NOMO-1 (cell line): ENCODE measurements around the gene RAPGEF5.

Experiments
- DNase-seq, 2 experiments: peaks; one replicate each; lab custom pipeline; 2025; ENCODE audit not compliant: unreplicated experiment in 2 of 2; lab: John Stamatoyannopoulos, UW

Gene RAPGEF5

DNA sequence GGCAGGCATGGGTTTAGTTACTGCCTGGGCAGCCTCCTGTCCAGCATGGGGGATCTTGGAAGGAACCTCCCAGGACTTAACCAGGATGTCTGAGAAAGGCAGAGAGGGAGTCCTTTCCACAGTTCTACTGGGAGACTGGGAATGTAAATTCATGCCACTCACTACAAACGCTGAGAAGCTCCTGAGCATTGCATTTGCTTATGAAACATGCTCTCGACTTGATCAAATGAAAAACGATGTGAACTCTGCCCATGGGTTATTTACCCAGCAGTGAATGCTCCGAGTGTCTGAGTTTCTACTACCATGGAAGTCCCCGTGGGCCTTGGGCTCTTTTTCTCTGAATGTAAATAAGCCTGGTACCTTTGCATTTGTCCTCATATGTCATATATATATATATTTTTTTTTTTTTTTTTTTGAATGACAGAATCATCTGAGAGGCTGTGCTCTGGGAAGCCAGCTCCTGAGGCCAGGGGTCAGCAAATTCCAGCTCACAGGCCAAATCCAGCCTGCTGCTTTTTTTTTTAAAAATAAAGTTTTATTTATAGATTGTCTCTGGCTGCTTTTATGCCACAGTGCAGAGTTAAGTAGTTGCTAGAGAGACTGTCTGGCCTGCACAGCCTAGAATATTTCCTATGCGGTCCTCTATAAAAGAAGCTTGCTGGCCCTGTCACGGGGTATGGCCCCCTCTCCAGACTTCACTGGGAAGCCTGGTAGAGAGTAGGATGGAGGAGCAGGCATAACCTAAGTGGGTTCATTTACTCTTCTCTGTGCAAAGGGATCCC lies 21.4 kb upstream of the RAPGEF5 start:
- no peak for DNase-seq

DNA sequence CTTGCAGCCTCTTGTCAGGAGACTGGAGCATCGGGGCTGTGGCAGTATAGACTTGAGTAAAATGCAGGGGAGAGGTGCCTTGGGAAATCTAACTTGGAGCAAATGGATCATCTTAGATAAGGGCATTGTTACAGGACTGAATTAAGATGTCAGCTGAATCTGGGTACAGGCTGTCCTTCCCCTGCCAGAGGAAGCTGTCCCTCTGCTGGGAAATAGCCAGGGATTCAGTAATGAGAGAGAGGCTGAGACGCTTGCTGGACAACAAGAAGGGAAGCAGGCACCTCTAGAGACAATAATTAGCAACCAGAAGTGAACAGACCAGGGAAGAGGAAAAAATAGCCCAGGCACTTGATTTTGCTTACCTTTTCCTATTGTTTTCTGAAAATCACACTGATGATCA lies 20.7 kb upstream of the RAPGEF5 start:
- DNase-seq = no peak

DNA sequence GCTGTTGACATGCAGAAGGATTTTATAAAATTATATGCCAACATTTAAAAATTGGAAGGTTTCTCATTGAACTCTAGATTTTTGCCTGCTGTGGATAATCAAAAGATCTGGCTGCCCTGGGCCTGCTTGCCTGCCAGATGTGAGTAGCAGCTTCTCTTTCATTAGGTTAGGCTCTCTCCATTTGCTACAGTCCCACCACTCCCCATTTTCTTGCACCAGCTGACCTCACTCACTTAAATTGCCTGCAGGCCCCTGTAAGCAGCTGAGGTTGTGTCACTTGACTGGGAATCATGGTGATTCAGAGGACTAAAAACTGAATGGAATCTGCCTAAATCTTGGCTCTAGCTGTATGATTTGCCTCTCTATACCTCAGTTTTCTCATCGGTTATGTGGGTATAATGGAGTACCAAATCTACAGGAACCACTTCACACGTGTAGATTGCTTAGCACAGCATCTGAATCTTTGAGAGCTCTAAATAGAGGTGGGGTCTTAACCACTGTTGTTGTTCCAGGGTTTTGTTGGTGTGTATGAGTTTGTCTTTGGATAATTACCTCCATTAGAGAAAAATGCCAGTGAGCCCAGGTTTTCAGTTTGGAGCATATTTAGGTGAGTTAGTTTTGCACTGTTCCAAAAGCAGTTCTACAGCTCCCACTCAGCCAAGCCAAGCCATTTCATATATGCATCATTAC lies 18.6 kb upstream of the RAPGEF5 start:
- no peak for DNase-seq

DNA sequence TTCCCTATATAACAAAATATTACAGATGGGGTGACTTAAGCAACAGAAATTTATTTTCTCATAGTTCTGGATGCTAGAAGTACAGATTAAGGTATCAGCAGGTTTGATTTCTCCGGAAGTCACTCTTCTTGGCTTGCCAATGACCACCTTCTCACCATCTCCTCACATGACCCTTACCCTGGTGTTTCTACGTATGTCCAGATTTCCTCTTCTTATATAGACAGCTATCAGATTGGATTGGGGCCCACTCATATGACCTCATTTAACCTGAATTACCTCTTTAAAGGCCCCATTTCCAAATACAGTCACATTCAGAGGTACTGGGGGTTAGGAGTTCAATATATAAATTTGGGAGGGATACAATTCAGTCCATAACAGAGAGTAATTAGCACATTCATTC lies 17.0 kb upstream of the RAPGEF5 start:
- no peak for DNase-seq

DNA sequence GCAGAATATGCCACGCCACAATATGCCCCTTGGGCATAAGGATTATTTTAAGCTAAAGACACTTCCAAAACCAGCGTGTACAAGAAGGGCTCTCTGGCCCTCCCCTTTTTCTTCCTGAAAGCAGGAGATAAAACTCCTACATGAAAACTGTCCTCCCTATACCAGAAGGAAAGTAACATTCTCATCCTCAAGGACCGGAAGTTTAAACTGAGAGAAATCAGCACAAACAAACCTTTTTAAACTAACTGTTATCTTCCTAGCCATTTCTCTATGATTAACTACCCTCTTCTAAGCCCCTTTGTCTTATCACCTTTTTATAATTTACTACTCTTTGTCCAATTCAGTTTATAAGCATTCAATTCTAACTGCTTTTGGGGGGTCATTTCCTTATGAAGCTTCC lies 16.4 kb upstream of the RAPGEF5 start:
- DNase-seq = no peak

DNA sequence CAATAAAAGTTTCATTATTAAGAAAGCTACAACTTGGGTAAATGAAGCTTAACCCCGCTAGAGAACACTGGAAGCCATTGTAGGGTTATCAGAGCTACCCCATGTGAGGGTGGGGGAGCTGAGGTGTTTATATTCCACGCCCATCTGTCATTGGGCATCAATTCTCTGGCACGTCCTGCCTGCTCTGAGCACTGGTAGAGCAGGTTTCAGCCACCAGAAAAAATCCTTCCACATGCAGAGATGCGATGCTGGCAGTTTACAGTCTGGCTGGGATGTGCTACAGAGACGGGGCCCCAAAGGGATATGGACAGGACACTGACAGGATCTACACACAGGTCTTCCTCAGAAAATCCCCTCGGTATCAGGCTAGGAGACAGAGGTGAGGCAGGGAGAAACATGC lies 15.9 kb upstream of the RAPGEF5 start:
- no peak for DNase-seq

DNA sequence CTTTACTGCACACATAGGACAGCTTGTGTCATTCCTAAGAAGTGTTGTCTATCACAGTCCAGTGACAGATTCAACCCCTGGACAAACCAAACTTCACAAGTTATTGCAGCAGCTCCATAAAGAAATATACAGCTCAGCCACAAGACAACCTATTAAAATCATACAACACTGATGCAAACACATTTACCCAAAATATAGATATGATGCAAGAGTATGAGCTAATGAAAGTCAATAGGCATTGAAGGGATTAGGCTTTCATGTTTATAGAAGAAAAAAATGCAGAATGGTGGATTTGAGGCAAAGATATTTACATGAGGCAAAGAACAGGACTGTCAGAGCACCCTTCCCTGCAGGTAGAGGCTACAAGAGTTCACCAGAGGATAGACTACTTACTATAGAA lies 14.9 kb upstream of the RAPGEF5 start:
- DNase-seq = no peak

DNA sequence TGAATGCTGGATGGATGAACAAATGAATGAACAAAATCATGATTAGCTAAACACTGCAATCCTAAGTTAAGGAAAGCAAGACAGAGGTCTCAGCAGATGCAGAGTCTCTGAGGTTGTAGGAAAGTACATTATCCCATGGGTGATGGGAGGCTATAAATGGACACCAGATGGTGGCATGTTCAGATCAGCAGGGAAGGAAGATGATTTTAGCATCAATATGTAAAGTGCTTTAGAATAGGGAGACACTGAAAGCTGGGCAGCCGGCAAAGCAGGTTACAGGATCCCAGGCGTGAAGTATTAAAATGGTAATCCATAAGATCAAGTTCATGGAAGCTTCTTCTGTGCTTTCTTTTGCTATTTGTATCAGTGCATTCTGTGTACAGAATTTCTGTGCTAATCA lies 7.9 kb upstream of the RAPGEF5 start:
- no peak for DNase-seq

DNA sequence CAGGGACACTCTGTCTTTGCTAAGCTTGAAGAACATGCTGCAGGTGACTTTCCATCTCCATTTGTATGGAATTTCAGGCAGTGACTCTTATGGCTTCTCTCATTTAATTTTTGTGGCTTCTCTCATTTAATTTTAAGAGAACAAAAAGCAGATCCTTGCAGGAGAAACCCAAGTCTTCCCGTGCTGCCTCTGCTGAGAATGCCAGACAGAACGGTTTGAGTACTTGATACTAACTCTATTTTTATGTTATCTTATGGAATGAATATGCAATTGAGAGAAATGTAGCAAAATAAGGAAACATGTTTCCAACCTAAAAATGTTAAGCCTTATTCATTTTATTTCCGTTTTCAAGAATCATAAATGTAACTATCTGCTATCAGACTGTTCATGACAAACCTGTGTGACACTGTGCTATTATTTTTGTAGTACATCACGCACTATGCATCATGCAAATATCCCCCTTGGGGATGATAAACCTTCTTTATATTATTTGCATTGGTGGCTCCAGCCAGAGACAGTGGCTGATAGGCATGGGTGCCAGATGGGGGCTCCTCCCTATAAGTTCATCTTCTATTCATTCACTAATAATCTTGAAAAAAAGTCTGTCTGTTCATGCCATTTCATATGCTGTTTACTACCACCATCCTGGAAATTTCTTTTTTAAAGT lies 6.9 kb upstream of the RAPGEF5 start:
- DNase-seq = no peak

DNA sequence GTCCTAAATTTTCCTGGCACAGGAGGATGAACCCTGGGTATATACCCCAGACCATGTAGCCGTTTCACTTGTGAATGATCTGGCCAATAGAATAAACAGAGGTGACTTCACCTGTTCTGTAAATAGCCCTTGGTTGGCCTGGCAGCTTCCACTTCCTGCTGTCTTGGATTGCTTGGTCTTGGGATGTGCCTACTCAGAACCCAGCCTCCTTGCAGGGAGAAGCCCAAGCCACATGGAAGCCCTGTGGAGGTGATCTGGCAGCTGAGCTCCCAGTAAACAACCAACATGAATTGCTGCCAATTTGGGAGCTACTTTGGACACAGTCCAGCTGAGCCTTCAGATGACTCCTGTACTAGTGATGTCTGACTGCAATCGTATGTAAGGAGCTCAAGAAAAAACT lies 4.8 kb upstream of the RAPGEF5 start:
- no peak for DNase-seq

DNA sequence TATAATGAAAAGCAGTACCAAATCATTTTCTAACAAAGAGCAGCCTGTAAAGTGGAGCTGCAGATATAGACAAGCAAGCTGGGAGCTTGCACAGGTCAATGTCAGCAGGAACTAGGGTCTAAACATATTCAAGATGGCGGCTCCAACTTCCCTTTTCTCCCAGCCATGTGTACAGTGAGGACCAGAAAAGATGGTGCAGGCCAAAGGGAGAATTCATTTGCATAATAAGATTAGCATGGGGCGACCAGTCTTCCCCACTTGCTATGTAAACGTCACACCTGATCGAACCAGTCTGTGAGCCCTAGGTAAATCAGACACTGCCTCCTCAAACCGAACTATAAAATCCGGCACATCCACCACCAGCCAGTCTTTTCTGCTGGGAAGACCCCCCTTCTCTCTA lies 4.4 kb upstream of the RAPGEF5 start:
- no peak for DNase-seq

DNA sequence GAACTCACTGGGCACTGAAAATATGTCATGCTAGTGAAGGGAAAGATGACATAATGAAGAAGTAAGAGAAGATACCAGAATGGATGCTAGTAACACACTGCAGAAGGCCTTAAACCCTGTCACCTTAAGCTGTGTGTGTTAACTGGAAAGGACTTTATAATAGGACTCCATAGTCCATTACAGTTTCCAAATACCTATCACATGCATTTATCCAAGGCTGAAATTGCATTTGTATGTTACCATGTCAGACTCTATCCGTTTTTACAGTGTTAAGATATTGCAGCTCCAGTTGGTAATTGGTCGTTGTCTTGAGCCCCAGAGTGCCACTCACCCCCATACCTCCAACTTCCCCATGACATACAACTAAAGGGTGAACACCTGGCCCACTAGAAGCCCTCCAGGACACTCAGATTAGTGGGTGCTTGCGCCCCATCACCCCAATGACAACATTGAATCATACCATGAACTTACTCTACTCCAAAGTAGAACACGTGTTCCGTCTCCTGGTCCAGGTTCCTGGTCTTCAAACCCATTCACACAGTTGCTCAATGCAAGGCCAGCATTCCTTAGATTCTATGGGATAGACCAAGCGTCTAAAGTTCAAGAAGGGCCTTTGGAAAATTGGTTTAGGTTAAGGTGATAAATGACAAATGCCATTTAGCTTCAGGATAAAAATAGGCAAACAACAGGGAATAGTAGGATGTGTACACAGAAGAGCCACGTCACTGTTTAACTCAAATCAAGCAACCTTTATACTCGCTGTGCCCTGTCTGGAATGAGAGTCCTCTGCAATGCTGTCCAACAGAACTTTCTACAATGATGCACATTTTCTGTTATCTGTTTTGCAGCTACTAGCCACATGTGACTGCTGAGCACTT lies 2.1 kb upstream of the RAPGEF5 start:
- no peak for DNase-seq

DNA sequence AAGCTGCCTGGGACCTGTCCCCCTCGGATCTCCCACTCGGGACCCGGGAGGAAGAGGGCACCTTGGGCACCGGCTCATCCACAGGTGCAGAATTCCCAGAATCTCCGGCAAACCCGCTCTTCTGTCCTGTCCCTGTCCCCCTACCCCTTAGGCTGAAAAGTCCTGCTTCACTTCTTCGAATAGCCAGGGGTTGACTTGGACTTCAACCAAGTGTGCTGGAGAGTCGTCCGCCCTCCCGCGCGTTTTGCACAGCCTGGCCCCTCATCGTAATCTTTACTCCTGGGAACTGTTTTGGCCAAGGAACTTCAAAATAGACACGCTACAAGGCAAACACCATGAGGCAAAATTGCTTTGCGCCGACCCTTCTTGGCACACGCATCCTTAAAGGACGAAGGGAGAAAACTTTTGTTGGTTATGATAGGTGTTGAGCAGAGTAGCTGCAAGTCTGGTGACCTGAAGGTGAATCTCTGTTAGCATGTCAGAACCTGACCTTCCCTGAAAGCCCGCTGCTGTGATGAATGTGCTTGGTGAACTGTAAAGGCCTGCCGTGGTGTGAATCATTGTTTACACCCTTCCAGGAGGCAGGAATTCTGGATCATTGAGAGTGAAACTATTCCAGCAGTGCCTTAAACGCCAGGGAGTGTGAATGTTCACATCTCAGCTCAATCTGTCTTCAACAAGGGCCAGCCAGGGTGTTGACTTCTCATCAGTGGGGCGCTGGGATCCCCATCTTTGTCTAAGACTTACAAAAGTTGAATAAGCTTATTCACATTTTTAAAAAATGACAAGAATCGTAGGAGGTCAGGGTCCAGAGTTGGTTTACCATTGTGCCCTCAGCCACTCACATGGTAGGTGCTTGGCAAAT lies 589 bp upstream of the RAPGEF5 start:
- no peak for DNase-seq

DNA sequence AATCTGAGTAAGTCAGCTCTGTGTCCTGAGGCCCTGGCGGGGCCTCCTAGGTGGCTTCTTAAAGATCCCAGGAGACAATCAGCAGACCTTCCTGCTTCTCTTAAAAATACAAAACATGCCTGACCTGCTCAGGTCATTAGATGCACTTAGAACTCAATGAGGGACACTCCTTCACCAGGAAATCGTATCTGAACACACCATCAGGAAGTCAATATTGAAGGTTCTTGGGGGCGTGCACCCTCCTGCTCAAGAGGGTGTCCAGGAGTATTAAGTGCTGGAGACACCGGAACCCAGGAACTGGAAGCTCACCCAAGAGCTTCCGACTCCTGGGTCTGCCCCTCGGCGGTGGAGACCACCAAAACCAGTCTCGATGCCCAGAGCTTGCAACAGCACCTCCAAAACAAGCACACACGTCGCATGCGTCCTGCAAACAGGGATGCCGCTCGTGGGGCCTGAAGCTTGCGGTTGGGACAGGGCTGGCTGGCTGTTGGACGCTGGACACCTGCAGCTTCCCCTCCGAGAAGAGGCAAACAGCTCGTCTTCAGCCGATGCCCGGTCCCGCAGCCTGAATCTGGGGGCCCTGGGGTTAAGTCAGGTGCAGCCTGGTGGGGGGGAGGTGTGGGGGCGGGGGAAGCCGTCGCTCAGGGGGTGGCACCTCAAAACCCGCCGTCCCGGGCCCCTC lies 803 bp downstream of the RAPGEF5 start:
- no peak for DNase-seq

DNA sequence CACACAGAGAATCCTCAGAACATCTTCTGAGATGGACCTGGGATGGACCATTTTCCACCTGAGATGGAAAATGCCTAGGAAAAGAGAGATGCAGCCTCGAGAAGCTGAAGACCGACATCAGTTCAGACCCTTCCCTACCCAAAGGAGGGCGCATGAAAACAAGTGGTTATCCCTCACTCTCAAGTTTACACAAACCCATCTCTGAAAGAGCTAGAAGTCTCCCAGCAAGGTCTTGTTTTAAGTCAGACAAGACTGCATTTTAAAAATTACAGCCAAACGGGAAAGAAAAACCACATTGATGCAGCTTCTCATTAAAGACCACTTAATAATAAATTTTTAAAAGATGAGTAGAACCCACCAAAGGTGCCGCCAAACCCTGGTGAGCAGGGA lies 1.3 kb downstream of the RAPGEF5 start:
- DNase-seq = no peak

DNA sequence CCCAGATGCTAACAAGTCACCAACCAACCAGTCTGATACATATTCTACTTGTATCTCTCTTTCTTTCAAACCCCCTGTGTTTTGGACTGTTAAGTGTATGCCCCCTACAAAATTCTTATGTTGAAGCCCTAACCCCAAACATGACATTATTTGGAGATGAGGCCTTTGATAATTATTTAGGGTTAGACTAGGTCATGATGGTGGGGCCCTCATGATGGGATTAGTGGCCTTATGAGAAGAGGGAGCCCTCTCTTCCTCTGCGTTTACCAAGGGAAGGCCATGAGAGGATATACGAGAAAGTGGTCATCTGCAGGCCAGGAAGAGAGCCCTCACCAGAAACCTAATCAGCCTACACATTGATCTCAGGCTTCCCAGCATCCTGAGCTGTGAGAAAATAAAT lies 2.5 kb downstream of the RAPGEF5 start:
- DNase-seq = no peak

DNA sequence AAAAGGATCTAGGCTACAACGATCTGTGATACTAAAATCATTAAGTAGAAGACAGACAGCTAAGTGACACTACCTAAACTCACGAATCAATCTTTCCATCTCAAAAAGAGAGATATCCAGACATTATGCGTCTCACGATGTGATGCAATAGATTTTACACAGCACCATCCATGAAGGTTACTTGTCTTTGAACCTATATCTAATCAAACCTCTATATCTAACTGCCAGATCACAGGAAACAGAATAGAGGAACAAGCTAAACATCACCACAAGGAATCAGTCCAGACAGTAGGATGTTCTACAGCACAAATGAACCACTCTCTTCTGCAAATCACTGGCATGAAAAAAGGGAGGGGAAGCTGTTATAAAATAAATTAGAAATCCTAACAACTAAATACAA lies 4.1 kb downstream of the RAPGEF5 start:
- DNase-seq = no peak

DNA sequence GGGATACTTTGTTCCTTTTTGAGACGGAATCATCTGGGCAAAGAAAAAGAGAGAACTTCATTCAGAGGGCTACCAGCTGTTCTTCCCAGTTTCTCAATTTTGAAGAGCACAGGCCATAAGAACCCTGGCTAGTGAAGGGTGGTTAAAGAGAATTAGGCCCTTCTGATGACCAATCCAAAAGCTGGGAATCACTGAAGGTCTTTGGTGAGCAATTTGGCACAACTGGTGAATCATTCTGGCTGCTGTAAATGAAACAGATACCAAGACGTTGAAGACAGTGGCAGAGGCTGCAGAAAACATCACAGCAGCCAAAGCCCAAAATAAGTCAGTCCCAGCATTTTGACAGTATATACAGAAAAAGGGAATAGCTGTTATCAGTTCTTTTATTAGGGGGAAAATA lies 5.1 kb downstream of the RAPGEF5 start:
- DNase-seq = no peak

DNA sequence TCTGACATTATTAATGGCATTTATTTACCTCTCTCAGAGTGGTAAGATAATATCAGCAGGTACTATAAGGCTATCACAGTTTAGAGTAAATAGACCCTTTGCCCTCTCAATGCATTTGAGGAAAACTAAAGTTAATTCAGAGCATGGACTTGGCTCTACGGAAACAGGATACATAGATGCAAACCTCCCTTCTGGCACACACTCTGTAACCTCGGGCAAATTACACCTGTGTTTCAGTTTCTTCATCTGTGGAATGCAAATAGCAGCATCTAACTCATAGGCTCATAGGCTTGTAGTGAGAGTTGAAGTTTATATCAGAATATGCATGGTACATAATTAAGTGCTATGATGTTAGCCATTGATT lies 5.6 kb downstream of the RAPGEF5 start:
- DNase-seq = no peak
